ENCODE measurements around the gene HMGCS2.

GRCh38 chr1:119805746-119806145 is 37.0 kb upstream of the HMGCS2 start:
- no peak for TF ChIP-seq CTCF (IDR thresholded peaks at IDR 0.05; ENCODE audit: low read depth, low read length)
- TF ChIP-seq POLR2A (IDR thresholded peaks at IDR 0.05; ENCODE audit: extremely low read depth, insufficient read length): no peak
- no peak for TF ChIP-seq MAX (IDR thresholded peaks at IDR 0.05; ENCODE audit: low read depth, low read length)
- no peak for TF ChIP-seq MYC (IDR thresholded peaks at IDR 0.05; ENCODE audit: low read depth, low read length)

Data from NB4 (cell line).